Upper lobe of left lung (tissue), 6 donors: ENCODE data around the gene SLC44A4. TPM values are rescaled to one million over a fixed set of nuclear protein-coding genes. Genes with fewer than 3 reads are reported as not detected.

ENCODE experiments used
- ATAC-seq, 2 donors: fragments of 200-7000 bp; cut with Tn5 transposase; one replicate each; pipeline ENCODE4 v1.9.1; 2022; ENCODE audit warnings: mild to moderate bottlenecking in 2 of 2, moderate library complexity in 2 of 2; ENCODE audit not compliant: low FRiP score in 2 of 2
- DNase-seq, 2 donors: peaks; one replicate each; pipeline ENCODE4 v3.0.0-alpha.2; 2019 to 2020
- H3K27ac ChIP-seq, 4 donors: fragments of 200-600 bp; sonication (generic); one replicate each; pipeline ENCODE4 v1.5.1; 2016 to 2019
- H3K27me3 ChIP-seq, 4 donors: fragments of 200-600 bp; sonication (generic); one replicate each; pipeline ENCODE4 v1.5.1; 2017 to 2019
- H3K36me3 ChIP-seq, 4 donors: fragments of 200-600 bp; sonication (generic); one replicate each; pipeline ENCODE4 v1.5.1; 2016 to 2019
- H3K4me1 ChIP-seq, 4 donors: fragments of 200-600 bp; sonication (generic); one replicate each; pipeline ENCODE4 v1.5.1; 2018 to 2019
- H3K4me3 ChIP-seq, 4 donors: fragments of 200-600 bp; sonication (generic); one replicate each; pipeline ENCODE4 v1.5.1; 2017 to 2019; ENCODE audit warnings: mild to moderate bottlenecking in 2 of 4, moderate library complexity in 1 of 4
- H3K9me3 ChIP-seq, 4 donors: fragments of 200-600 bp; sonication (generic); one replicate each; pipeline ENCODE4 v1.5.1; 2018 to 2019
- CTCF ChIP-seq, 6 experiments: fragments of 450-650 bp in 4 of 6; fragments of 200-600 bp in 2 of 6; sonication (generic) in 2 of 6; IDR thresholded peaks; one replicate each; pipeline ENCODE4 v1.5.1; 2016 to 2019; ENCODE audit warnings: antibody characterized with exemption in 6 of 6
- EP300 ChIP-seq, 4 donors: sonication (generic); formaldehyde crosslinking; IDR thresholded peaks; one replicate each; pipeline ENCODE4 v1.5.1; 2017; ENCODE audit warnings: antibody characterized with exemption in 4 of 4, control low read depth in 2 of 4
- POLR2A ChIP-seq, 4 donors: fragments of 450-650 bp; IDR thresholded peaks; one replicate each; pipeline ENCODE4 v1.5.1; 2016 to 2017; ENCODE audit warnings: antibody characterized with exemption in 4 of 4, mild to moderate bottlenecking in 2 of 4
- POLR2AphosphoS5 ChIP-seq, 2 donors: sonication (generic); formaldehyde crosslinking; IDR thresholded peaks; one replicate each; pipeline ENCODE4 v1.5.1; 2017; ENCODE audit warnings: antibody characterized with exemption in 2 of 2
- WGBS, 2 donors: methylation state at CpG; one replicate each; pipeline ENCODE4 v1.1.5; 2017 to 2018; 5-methylcytosine and 5-hydroxymethylcytosine counted together
- total RNA-seq, 6 donors: library from RNA; depleted of rRNA in 4 of 6; stranded (reverse); fragments of >200 nt in 4 of 6; gene quantifications; one replicate each; pipeline versions ENCODE4 v1.1.0 to v1.2.1, GENCODE V29; 2016 to 2021
- donor health status: DM: no; HTN: no; CAD: no; lungs with moderate emphysema.
- donor health status: DM: no; HTN: yes; CAD: no; lungs with severe emphysema.

SLC44A4 gene
- total RNA-seq, 6 donors from 2014 or later = 19.1 to 84.2 (median 42.0) TPM

DNA sequence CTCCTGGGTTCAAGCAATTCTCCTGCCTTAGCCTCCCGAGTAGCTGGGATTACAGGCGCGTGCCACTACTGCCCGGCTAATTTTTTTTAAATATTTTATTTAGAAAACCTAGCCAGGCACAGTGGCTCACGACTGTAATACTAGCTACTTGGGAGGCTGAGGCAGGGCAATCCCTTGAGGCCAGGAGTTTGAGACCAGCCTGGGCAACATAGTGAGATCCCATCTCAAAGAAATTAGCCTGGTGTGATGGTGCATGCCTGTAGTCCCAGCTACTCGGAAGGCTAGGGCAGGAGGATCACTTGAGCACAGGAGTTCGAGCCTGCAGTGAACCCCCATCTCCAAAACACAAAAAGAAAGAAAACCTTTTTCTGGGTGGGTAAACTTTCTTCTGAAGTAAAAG lies 2.4 kb downstream of the SLC44A4 start:
- TF ChIP-seq EP300 (IDR thresholded peaks at IDR 0.05) (no peak), CTCF (IDR thresholded peaks at IDR 0.05) (no peak), POLR2AphosphoS5 (IDR thresholded peaks at IDR 0.05) (no peak), POLR2A (IDR thresholded peaks at IDR 0.05) (no peak)

DNA sequence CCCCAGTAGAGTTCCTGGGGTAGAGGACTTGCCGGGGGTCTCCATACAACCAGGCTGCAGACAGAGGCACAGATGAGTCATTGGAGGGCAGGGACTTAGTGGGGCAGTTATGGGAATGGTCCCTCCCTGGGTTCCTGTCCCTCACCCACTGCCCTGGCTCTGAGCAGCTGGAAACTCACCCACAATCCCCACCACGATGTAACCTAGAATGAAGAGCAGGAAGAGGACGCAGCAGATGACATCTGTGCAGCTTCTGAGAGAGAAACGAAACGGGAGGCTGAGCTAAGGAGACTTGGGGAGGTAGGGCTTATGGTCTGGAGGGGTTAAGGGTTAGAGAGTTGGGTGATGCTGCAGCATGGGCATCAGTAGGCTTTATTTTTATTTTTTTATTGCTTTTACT lies 2.9 kb downstream of the SLC44A4 start:
- Histone ChIP-seq H3K27me3 (no peaks in the 10 kb centered on the region), H3K9me3 (no peaks in the 10 kb centered on the region), H3K27ac (no peak overlapping the region), H3K36me3 (peaks cover 0 to 15% (median 14%) of the 10 kb centered on the region in 4 donors), H3K4me1 (peaks cover 0 to 15% (median 10%) of the 10 kb centered on the region in 4 donors), H3K4me3 (no peak overlapping the region)
- 71 to 74% methylated on average over 5 of the region's 5 CpGs for WGBS, 2 donors
- no peak for DNase-seq
- TF ChIP-seq POLR2AphosphoS5 (IDR thresholded peaks at IDR 0.05) = no peak
- no peak for TF ChIP-seq EP300 (IDR thresholded peaks at IDR 0.05)
- no peak for TF ChIP-seq CTCF (IDR thresholded peaks at IDR 0.05)
- no peak for TF ChIP-seq POLR2A (IDR thresholded peaks at IDR 0.05)
- ATAC-seq = no peak

More for the DNA sequence above, 2.4 kb downstream of the SLC44A4 start:
- no peaks in the 10 kb centered on the region for H3K27me3 ChIP-seq
- DNase-seq (no peak), ATAC-seq (no peak)
- peaks cover 0 to 20% (median 17%) of the 10 kb centered on the region in 4 donors for H3K36me3 ChIP-seq
- no peak overlapping the region for H3K4me3 ChIP-seq
- H3K4me1 ChIP-seq = peaks cover 0 to 15% (median 10%) of the 10 kb centered on the region in 4 donors
- H3K27ac ChIP-seq = no peak overlapping the region
- H3K9me3 ChIP-seq = no peaks in the 10 kb centered on the region
- WGBS, 2 donors = 93 to 94% methylated on average over 7 of the region's 7 CpGs

DNA sequence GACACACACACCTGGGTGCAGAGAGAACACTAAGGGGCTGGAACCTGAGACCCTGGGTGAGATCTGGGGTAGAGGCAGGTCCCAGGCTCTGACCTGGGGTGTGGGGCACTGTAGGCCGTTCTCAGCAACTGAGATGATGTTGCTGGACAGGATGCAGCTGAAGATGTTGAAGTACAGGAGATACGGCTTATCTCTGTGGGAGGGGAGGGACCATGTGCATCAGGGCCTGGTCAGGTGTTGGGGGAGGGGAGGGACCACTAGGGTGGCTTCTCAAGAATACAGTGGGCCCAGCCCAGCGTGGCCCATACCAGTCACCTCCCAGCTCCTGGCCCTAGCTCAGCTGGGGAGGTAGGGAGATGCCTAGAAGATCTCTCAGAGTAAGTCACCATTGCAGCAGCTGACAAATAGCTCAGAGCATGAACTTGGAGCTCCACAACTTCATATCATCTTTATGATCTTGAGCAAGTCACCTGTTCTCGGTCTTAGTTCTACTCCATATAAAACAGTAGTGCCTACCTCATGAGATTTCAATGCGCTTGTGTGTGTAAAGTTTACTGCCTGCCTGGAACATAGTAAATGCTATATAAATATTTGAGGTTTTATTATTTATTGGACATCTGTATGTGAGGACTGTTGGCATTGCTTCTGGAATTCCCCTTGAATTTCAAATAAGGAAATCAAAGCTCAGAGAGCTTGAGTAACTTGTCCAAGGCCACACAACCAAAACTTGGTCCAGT lies 3.8 kb downstream of the SLC44A4 start:
- Histone ChIP-seq H3K9me3 (no peaks in the 10 kb centered on the region), H3K27me3 (no peaks in the 10 kb centered on the region), H3K4me1 (peaks cover 0 to 15% (median 10%) of the 10 kb centered on the region in 4 donors), H3K4me3 (no peak overlapping the region), H3K27ac (no peak overlapping the region), H3K36me3 (peaks cover 0 to 6% (median 6%) of the 10 kb centered on the region in 4 donors)
- whole genome bisulfite sequencing, 2 donors = 77 to 87% methylated on average over 4 to 5 of the region's 5 CpGs
- DNase-seq (no peak), ATAC-seq (no peak)
- no peak for TF ChIP-seq CTCF (IDR thresholded peaks at IDR 0.05)
- no peak for TF ChIP-seq POLR2A (IDR thresholded peaks at IDR 0.05)
- no peak for TF ChIP-seq EP300 (IDR thresholded peaks at IDR 0.05)
- no peak for TF ChIP-seq POLR2AphosphoS5 (IDR thresholded peaks at IDR 0.05)

- Histone ChIP-seq H3K36me3 (no peaks in the 10 kb centered on the region), H3K4me3 (no peak overlapping the region), H3K4me1 (peaks cover 0 to 14% (median 7%) of the 10 kb centered on the region in 4 donors), H3K9me3 (no peaks in the 10 kb centered on the region), H3K27ac (no peak overlapping the region), H3K27me3 (no peaks in the 10 kb centered on the region)
- TF ChIP-seq POLR2A (IDR thresholded peaks at IDR 0.05) = no peak
- WGBS, 2 donors = 54 to 61% methylated on average over 4 of the region's 4 CpGs
- ATAC-seq (no peak), DNase-seq (no peak)
Observed at GRCh38 chr6:31874084-31874670, 4.6 kb downstream of the SLC44A4 start.

GRCh38 chr6:31871046-31871659 lies 7.6 kb downstream of the SLC44A4 start:
- no peak overlapping the region for H3K27ac ChIP-seq
- no peaks in the 10 kb centered on the region for H3K9me3 ChIP-seq
- no peak for TF ChIP-seq CTCF (IDR thresholded peaks at IDR 0.05)
- no peak for TF ChIP-seq POLR2A (IDR thresholded peaks at IDR 0.05)
- no peak for TF ChIP-seq EP300 (IDR thresholded peaks at IDR 0.05)
- TF ChIP-seq POLR2AphosphoS5 (IDR thresholded peaks at IDR 0.05) = no peak
- H3K4me3 ChIP-seq = no peak overlapping the region
- ATAC-seq (no peak), DNase-seq (no peak)
- H3K27me3 ChIP-seq = no peaks in the 10 kb centered on the region
- no peaks in the 10 kb centered on the region for H3K4me1 ChIP-seq
- H3K36me3 ChIP-seq = no peaks in the 10 kb centered on the region
- WGBS, 2 donors = 67 to 71% methylated on average over 8 to 9 of the region's 9 CpGs
